ENCODE data around the gene KCNIP4. TPM values are rescaled to one million over a fixed set of nuclear protein-coding genes. Genes with fewer than 3 reads are reported as not detected.

Gene KCNIP4
- total RNA-seq, 1 donor from 2014 or later, result 0.39 TPM

GRCh38 chr4:21347142-21347541 lies 601.4 kb downstream of the KCNIP4 start:
- Mint-ChIP-seq H3K4me1 (no peaks in the 10 kb centered on the region), H3K27ac (no peak overlapping the region), H3K9me3 (no peaks in the 10 kb centered on the region), H3K27me3 (ENCODE audit: insufficient read depth, low read depth) (peaks cover 2% of the 10 kb centered on the region), H3K4me3 (no peak overlapping the region), H3K36me3 (no peaks in the 10 kb centered on the region)
- H3K4me1 ChIP-seq, result no peaks in the 10 kb centered on the region
- no peaks in the 10 kb centered on the region for H3K9me3 ChIP-seq (ENCODE audit: low read depth)
- no peak overlapping the region for H3K9ac ChIP-seq
- H3F3A ChIP-seq (ENCODE audit: low read depth), result no peaks in the 10 kb centered on the region
- no peaks in the 10 kb centered on the region for H3K36me3 ChIP-seq
- H4K20me1 ChIP-seq (ENCODE audit: low read depth), result no peaks in the 10 kb centered on the region
- no peak overlapping the region for H3K4me3 ChIP-seq
- no peak overlapping the region for H3K4me2 ChIP-seq
- H3K79me2 ChIP-seq (ENCODE audit: low read depth), result no peaks in the 10 kb centered on the region
- TF ChIP-seq, protein P1, sequence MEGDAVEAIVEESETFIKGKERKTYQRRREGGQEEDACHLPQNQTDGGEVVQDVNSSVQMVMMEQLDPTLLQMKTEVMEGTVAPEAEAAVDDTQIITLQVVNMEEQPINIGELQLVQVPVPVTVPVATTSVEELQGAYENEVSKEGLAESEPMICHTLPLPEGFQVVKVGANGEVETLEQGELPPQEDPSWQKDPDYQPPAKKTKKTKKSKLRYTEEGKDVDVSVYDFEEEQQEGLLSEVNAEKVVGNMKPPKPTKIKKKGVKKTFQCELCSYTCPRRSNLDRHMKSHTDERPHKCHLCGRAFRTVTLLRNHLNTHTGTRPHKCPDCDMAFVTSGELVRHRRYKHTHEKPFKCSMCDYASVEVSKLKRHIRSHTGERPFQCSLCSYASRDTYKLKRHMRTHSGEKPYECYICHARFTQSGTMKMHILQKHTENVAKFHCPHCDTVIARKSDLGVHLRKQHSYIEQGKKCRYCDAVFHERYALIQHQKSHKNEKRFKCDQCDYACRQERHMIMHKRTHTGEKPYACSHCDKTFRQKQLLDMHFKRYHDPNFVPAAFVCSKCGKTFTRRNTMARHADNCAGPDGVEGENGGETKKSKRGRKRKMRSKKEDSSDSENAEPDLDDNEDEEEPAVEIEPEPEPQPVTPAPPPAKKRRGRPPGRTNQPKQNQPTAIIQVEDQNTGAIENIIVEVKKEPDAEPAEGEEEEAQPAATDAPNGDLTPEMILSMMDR (IDR thresholded peaks at IDR 0.05), result no peak
- TF ChIP-seq EZH2phosphoT487 (IDR thresholded peaks at IDR 0.05) (no peak), EZH2 (IDR thresholded peaks at IDR 0.05) (no peak)
- no peaks in the 10 kb centered on the region for H3K27me3 ChIP-seq
- no peak overlapping the region for H3K27ac ChIP-seq
- H2AFZ ChIP-seq (replicated peaks), result no peak overlapping the region
- no peak for DNase-seq (ENCODE audit: low spot score)

GRCh38 chr4:21327976-21328700 lies 620.4 kb downstream of the KCNIP4 start:
- Histone ChIP-seq H3K4me1 (no peaks in the 10 kb centered on the region), H3K27ac (no peak overlapping the region), H3K36me3 (no peaks in the 10 kb centered on the region), H3K9me3 (ENCODE audit: low read depth) (no peaks in the 10 kb centered on the region), H3K4me3 (no peak overlapping the region), H3K79me2 (ENCODE audit: low read depth) (no peaks in the 10 kb centered on the region), H3K4me2 (no peak overlapping the region), H3K9ac (no peak overlapping the region), H3F3A (ENCODE audit: low read depth) (no peaks in the 10 kb centered on the region), H4K20me1 (ENCODE audit: low read depth) (no peaks in the 10 kb centered on the region), H3K27me3 (no peaks in the 10 kb centered on the region), H2AFZ (replicated peaks) (no peak overlapping the region)
- peaks cover 6% of the 10 kb centered on the region for H3K4me1 Mint-ChIP-seq
- TF ChIP-seq, protein P1 (IDR thresholded peaks at IDR 0.05), result no peak
- no peak for TF ChIP-seq EZH2 (IDR thresholded peaks at IDR 0.05)
- peaks cover 14% of the 10 kb centered on the region for H3K9me3 Mint-ChIP-seq
- no peak overlapping the region for H3K4me3 Mint-ChIP-seq
- DNase-seq (ENCODE audit: low spot score), result no peak
- no peaks in the 10 kb centered on the region for H3K36me3 Mint-ChIP-seq
- H3K27me3 Mint-ChIP-seq (ENCODE audit: insufficient read depth, low read depth), result no peaks in the 10 kb centered on the region
- no peak overlapping the region for H3K27ac Mint-ChIP-seq

DNA sequence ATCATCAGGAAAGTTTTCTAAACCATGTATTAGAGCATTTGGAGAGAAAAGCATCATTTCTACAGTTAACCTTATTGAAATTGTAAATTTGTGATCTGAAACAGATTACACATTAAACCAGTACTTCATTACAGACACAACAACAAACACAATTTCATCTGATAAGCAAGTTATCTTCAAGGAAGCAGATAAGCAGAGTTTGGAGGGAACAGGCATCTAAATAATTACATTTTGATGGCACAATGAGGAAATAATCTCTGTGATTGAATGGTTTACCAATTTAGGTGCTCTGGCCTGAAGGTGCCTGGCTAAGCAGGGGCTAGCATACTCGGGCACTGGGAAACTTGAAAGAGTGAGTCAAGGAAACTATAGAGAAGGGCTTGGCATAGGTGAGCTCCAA lies 628.5 kb downstream of the KCNIP4 start:
- H4K20me1 ChIP-seq (ENCODE audit: low read depth), result no peaks in the 10 kb centered on the region
- Mint-ChIP-seq H3K36me3 (no peaks in the 10 kb centered on the region), H3K4me1 (no peaks in the 10 kb centered on the region), H3K9me3 (peaks cover 5% of the 10 kb centered on the region), H3K27me3 (ENCODE audit: insufficient read depth, low read depth) (no peaks in the 10 kb centered on the region), H3K27ac (no peak overlapping the region), H3K4me3 (no peak overlapping the region)
- no peaks in the 10 kb centered on the region for H3K27me3 ChIP-seq
- no peaks in the 10 kb centered on the region for H3K79me2 ChIP-seq (ENCODE audit: low read depth)
- no peak overlapping the region for H3K27ac ChIP-seq
- no peak for DNase-seq (ENCODE audit: low spot score)
- no peak overlapping the region for H3K4me3 ChIP-seq
- no peak overlapping the region for H3K9ac ChIP-seq
- H3K36me3 ChIP-seq, result no peaks in the 10 kb centered on the region
- no peak overlapping the region for H2AFZ ChIP-seq (replicated peaks)
- TF ChIP-seq EZH2phosphoT487 (IDR thresholded peaks at IDR 0.05) (no peak), EZH2 (IDR thresholded peaks at IDR 0.05) (no peak)
- TF ChIP-seq, protein P1 (IDR thresholded peaks at IDR 0.05), result no peak
- H3K4me2 ChIP-seq, result no peak overlapping the region
- H3F3A ChIP-seq (ENCODE audit: low read depth), result no peaks in the 10 kb centered on the region
- peaks cover 6% of the 10 kb centered on the region for H3K4me1 ChIP-seq
- H3K9me3 ChIP-seq (ENCODE audit: low read depth), result no peaks in the 10 kb centered on the region
